HG02981 (cell line): ENCODE measurements around the gene CLDN34.

ENCODE experiments used
- ATAC-seq: cut with Tn5 transposase; IDR thresholded peaks from one replicate; pipeline ENCODE4 v1.9.1; 2021; ENCODE audit warnings: mild to moderate bottlenecking, moderate library complexity; ENCODE audit not compliant: unreplicated experiment

CLDN34 gene, protein sequence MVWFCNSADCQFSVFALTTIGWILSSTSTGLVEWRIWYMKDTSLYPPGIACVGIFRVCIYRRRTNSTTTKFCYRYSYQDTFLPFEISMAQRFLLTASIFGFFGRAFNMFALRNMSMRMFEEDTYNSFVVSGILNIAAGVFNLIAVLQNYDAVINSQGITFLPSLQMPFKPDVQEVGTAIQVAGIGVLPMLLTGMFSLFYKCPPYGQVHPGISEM

DNA sequence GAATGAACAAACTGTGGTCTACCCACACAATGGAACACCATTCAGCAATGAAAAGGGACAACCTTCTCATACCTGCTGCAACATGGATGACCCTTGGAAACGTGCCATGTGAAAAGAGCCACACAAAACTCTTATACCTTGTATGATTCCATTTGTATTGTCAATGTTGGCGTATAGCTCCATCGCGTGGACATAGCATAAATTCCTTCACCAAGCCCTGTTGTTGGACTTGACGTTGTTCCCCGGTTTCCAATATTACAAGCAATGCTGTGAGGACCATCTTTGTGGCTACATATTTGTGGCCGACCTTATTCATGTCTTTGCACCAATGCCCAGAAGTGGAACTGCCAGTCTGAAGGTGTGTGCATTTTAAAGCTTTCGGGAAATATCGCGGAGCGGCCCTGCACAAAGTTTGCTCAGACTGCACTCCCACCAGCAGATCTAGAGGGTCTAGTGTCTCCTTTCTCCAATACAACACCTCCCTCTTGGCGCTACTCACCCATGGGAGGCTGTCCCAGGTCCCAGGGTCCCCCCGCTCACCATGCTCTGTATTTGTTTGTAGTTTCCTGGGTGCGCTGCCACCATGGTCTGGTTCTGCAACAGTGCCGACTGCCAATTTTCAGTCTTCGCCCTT lies at the start of gene CLDN34:
Gene CLDN34, plus strand, starts transcription at position 584 of the 634 bp plus-strand sequence. Its CDS starts 0 bp downstream, at position 584.
- no peak for ATAC-seq

DNA sequence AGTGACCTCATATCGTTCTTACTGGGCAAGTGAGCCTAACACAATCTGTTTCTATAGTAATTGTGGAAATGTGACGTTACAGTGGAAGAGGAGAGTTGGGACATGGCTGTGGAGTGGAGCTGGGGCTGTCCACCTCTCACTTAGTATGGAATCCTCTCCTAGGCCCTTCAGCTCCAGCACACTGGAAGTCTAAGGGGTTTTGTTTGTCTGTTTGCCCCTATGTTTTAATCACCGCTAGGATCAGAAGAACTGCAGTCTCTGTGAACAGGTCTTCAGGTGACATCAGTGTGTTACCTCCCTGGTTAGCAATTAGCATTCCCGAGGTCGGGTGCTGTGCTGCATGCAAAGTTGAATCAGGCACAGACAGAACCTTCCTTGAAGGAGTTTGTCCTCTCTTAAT lies 49.3 kb upstream of the CLDN34 start:
- no peak for ATAC-seq

DNA sequence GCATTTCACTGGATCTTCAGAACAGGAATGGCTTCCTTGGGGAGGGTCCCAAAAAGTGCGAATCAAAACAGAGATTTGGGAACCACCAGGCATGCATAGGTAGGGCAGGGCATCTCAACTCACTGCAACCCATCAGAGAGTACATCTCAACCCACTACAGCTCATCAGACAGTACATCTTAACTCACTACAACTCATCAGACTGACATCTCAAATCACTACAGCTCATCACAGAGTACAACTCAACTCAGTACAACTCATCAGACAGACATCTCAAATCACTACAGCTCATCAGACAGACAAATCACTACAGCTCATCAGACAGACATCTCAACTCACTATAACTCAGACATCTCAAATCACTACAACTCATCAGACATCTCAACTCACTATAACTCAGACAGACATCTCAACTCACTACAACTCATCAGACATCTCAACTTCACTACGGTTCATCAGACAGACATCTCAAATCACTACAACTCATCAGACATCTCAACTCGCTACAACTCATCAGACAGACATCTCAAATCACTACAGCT lies 47.5 kb upstream of the CLDN34 start:
- ATAC-seq: no peak

DNA sequence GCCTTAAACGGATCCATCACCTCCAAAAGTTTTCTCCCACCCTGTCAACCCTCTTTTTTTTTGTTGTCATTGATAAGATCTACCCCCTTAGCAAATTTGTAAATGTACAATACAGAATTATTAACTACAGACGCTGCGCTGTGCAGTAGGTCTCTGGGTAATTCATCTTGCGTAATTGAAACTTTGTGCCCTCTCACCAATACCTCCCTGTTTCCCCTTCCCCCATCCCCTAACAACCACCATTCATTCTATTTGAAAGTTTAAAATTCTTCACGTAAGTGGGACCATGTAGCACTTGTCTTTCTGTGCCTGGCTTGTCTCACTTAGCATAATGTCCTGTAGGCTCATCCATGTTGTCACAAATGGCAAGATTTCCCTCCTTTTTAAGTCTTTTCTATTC lies 45.8 kb upstream of the CLDN34 start:
- ATAC-seq: no peak

DNA sequence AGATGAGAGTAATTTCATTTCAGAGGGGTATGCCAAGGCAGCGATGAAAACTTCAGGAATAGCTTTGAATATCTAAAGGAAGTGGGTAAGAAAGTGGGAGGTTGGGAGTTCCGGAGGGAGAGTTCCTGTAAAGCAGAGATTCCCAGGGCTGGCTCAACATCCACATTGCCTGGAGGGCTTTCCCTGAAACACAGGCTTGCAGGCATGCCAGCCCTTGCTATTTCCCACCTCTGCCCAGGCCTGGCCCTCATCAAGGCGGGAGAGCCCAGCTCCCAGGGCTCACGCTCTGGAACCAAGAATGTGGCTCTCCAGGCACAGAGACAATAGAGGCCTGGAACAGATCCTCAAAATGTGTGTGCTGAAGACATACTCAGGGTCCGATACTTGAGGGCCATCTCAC lies 43.8 kb upstream of the CLDN34 start:
- no peak for ATAC-seq

DNA sequence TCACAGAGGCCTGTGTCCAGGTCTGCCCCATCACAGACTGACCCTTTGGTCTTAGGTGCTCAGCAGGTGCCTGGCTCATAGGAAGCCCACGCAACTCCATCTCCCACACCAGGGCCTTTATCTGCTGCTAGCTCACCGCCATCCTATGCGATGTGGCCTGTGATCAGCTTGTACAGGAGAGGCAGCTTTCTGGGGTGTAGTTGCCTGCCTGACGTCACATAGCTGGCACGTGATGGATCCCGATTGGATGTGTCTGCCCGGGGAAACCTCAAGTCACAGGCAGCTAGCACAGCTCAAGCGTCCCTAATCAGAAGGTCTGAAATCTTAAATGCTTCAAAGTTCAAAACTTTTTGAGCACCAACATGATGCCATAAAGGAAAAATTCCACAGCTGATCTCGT lies 41.2 kb upstream of the CLDN34 start:
- ATAC-seq: no peak

DNA sequence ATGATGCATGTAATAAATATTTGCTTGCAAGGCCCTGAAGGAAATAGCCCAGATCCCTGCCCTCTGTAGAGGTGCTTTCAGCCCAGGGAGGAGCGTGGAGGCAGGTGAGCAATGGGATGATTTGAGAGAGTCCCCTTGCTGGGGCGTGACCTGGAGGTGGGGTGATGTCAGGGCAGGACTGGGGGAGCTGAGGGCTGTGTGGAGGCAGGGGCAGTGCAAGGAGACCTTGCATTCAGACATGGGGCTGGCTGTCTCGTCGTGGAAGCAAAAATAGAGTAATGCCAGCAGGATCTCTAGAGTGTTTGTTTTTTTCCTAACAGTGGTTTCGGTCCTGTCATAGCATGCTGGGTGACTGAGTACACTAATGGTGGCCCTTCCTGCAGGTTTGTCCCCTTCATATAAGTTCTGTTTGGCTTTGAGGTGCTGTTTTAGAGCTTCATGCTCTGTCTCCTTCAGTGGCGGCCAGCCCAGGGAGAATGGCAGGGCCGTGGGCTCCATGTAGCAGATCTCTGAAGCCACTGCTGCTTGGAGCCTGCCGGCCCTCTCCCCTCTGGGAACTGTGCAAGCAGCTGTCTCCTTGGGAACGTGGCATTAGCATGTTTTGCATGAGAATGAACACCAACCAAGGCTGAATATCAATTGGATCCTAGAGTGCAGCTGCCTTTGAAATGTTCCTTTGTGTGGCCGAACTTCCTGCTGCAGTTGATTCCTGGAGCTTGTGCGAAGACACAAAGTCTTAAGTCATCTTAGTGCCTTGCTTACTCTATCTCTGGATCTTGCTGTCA lies 39.3 kb upstream of the CLDN34 start:
- no peak for ATAC-seq

DNA sequence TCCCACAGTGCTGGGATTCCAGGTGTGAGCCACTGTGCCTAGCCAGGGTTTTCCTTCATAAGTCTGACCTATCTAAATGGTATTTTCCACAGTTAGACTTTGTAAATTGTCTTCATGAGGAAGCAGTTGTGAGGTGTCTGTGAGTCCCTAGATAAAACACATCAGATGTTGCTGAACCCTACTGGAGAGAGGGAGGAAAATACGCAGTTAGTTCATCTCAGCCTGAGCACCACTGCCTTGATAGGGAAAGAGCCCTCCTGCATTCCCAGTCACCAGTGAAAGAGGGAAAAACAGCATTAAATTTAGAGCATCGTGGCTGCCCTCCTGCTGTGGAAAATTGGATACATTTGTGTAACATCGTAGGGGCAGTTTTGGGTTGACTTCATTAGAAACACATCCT lies 31.7 kb upstream of the CLDN34 start:
- ATAC-seq: no peak

DNA sequence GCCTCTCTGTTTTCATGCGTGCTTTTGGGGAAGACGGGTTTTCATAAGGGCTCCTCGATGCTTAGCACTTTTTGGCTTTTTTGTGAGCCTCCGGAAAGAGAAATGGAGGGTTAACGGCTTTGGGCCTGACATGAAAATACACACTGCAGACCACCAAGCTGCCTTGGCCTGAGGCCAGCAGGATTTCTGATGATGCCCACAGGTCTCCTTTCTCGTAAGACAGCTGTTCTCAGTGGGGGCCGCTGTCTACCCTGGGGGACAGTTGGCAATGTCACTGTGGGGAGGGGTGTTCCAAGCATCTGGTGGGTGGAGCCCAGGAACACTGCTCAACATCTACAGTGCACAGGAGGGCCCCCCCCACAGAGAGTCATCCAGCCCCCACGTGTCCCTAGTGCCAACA lies 29.4 kb upstream of the CLDN34 start:
- no peak for ATAC-seq

DNA sequence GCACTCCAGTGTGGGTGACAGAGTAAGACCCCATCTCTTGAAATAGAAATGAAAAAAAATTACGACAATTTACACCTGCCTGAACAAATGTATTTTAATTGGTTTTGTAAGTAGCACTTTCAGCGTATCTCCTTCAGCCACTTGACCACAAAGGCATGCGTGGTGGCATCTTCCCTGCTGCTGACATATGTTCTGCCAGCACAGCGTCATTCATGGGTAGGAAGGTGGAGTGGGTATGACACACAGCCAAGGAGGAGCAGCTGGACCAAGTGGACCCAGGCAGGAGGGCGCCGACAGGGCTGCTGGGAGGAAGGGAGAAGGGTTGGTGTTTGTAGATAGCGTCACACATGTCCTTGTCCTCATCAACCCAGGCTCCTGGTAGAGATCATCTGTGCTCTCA lies 28.6 kb upstream of the CLDN34 start:
- ATAC-seq: no peak

DNA sequence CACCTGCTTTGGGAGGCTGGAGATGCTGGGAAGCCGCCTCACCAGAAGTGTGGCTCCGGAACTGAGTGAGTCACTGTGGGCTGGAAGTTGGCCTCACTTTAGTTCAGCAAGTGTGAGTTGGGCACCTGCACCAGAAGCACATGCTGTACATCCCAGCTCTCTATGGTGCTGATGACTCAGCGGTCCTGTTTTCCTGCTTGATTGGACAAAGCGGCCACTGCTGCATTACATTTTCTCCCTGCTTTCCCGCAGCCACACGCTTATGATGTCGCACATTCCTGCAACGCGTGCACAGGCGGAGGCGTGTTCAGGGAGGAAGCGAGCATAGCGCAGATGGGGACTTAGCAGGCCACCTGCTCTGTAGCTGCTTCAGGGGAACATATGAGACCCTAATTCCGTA lies 26.7 kb upstream of the CLDN34 start:
- ATAC-seq: no peak

DNA sequence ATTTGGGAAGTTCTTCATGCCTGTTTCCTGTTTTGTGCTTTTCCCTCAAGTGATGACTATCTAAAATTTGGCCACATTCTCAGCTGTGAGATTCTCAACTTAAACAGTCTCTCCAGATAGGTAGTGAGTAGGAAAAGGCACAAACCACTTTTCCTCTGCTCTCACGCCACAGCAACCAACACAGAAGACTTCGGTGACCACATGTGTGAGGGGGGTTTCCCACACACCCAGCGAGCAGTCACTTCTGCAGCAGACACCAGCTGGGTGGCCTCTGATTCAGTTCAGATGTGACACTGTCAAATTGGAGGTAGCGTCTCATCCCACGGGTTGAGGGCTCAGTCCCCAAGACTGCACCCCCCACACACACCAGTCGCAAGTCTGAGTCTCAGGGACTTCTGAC lies 25.1 kb upstream of the CLDN34 start:
- ATAC-seq: peak; percentile 83

DNA sequence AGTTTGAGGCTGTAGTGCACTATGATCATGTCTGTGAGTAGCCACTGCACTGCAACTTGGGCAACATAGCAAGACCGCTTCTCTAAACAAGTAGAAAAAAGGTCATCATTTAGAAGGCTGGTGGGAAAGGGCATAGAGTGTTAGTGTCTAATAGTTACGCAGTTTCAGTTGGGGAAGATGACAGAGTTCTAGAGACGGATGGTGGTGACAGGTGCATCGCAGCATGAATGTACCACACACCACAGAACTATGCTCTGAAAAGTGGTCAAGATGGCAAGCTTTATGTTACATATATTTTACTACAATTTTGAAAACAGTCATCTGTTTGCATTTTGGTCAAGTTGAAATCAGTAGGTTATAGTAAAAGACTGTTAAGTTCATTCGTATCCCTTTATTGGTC lies 23.7 kb upstream of the CLDN34 start:
- no peak for ATAC-seq

DNA sequence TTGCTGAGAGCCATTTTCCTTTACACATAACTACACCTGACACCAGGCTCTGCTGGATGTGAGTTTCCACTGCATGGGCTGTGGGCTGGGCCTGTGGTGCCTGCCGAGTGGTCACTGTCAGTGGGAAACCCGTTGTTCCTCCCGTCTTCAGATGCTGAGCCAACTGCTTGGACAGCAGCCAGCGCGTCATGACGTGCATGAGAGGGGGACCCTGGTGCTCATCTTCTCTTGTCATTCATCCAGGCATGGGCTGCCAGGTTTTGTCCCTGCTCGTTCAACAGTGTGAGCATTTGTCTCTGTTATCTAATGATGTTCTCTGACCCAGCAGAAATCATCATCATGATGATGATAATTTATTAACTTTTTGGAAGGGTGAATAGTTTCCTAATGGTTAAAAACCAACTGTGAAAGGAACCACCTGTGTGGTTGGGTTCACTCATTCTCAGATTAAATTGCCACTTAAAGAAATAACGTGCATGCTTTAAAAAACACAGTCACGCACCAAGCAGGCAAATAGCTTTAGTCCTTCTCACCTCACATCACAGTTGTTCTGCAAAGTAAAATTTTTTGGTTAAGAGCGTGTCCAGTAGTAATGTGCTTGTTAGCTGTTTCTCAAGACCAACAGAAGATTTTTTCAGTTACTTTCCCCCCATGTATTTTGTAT lies 19.9 kb upstream of the CLDN34 start:
- no peak for ATAC-seq

DNA sequence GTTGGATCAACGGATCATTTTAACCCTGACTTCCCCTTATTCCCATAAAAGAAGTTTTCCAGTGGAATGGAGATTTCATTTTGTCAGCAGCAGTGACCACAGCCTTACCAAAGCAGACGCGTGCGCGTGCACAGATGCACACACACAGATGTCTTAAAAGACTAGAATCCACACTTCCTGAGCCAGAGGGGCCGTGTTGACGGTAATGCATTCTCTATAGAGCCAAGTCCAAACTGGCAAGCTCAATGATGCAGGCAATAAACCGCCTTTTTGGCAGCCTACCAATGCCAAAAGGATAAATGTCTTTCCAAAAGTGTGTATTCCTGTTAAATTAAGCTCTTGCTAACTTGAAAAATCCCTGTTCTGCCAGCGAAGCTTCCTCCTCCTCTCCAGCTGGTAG lies 18.8 kb upstream of the CLDN34 start:
- ATAC-seq: no peak

DNA sequence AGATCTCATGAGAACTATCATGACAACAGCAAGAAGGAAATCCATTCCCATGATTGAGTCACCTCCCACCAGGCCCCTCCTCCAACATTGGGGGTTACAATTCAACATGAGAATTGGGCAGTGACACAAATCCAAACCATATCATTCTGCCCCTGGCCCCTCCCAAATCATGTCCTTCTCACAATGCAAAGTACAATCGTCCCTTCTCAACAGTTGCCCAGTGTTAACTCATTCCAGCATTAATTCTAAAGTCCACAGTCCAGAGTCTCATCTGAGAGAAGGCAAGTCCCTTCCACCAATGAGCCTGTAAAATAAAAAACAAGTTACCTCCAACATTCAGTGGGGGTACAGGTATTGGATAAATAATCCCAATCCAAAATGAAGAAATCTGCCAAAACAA lies 14.9 kb upstream of the CLDN34 start:
- ATAC-seq: no peak

DNA sequence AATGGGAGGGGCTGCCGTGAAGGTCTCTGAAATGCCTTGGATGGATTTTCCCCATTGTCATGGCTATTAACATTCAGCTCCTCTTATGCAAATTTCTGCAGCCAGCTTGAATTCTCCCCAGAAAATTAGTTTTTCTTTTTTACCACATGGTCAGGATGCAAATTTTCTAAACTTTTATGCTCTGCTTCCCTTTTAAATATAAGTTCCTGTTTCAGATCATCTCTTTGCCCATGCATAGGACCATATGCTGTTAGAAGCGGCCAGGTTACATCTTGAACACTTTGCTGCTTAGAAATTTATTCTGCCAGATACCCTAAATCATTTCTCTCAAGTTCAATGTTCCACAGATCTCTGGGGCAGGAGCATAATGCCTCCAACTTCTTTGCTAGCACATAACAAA lies 13.8 kb upstream of the CLDN34 start:
- ATAC-seq: no peak

DNA sequence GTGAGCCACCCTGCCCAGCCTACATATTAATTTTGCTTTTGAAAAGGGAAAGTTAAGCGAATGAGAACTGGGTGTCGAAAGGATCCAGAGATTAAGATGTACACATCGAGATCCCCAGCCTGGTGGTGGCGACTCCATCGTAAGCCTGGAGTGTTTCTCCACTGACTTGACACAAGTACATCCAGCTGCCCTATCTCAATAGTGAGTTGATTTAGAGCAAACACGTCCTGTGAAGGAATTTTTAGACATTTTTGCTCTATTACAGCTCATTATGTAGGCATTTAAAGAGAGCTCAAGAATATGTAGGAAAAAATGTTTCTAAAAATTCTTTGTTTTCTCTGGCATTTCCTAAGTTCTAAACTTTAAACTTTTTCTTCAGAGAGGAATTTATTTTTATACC lies 11.7 kb upstream of the CLDN34 start:
- ATAC-seq: no peak

DNA sequence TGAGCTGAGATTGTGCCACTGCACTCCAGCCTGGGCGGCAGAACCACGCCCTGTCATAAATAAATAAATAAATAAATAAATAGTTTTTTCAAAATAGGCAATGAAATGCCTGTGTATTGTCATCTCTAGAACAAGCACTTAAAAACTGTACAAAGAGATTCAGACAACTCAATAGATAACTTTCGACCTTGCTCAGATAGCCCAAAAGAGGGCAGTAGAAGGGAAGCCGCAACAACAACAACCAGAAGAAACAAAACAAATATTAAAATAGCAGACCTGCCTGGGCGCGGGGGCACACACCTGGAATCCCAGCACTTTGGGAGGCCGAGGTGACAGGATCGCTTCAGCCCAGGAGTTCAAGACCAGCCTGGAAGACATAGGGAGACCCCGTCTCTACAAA lies 9.4 kb upstream of the CLDN34 start:
- ATAC-seq: no peak

DNA sequence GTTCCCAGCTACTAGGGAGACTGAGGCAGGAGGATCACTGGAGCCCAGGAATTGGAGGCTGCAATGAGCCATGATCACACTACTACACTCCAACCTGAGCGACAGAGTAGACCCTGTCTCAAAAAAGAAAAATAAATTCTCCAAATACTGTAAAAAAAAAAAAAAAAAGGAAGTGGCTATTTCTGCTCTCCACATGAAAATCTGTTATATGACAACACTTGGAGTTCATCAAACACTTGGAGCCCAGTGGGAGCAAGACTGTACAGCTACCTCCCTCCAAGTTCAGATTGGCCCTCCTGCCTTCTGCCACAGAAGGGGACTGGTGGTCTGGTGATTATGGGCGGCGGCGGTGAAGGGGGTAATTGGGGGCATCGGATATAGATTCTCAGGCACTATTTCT lies 9.0 kb upstream of the CLDN34 start:
- ATAC-seq: no peak

DNA sequence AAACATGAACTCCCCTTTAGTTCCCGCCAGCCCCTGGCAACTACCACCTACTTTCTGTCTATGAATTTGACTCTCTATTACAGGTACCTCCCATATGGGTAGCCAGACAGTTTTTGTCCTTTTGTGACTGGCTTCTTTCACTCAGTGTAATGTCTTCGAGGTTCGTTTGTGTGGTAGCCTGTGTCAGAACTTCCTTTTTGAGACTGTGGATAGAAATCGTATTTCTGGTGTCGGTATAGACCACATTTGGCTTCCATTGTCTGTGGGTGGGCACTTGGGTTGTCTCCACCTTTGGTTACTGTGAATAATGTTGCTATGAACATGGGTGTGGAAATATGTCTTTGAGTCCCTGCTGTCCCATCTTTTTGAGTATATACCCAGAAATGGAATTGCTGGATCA lies 5.4 kb upstream of the CLDN34 start:
- no peak for ATAC-seq

DNA sequence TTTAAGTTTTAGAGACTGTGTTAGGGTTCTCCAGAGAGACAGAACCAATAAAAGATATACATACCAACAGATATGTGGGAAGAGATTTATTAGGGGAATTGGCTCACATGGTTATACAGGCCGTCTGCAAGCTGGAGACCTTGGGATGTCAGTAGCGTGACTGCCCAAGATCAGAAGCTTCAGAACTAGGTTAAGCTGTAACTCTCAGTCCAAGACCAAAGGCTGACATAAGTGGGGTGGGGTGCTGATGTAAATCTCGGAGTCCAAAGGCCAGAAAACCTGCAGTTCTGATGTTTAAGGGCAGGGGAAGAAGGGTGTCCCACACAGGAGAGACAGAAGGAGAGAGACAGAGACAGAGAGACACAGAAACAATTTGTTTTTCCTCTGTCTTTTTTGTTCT lies 10.5 kb downstream of the CLDN34 start:
- ATAC-seq: no peak
